Measurements from ENCODE around the gene SLC24A5.
A peak's percentile ranks its signal among the peaks of the same experiment; 100 is the strongest.

Gene SLC24A5

GRCh38 chr15:48178648-48178931, 57.8 kb downstream of the SLC24A5 start:
- H3K4me1 ChIP-seq (ENCODE audit: insufficient read depth, insufficient read length): no peaks in the 10 kb centered on the region
- no peaks in the 10 kb centered on the region for H3K27me3 ChIP-seq (ENCODE audit: insufficient read depth, insufficient read length)
- TF ChIP-seq ZNF274 (IDR thresholded peaks at IDR 0.05; ENCODE audit: low read depth, low read length) (no peak), YY1 (IDR thresholded peaks at IDR 0.05; ENCODE audit: insufficient read depth, insufficient read length) (no peak), SUZ12 (IDR thresholded peaks at IDR 0.05; ENCODE audit: extremely low read depth, insufficient read depth, insufficient read length) (no peak)
- H3K4me3 ChIP-seq (ENCODE audit: insufficient read length, low read depth): peak overlapping the region; percentile 45
- H3K9me3 ChIP-seq (ENCODE audit: insufficient read depth, low read length): no peaks in the 10 kb centered on the region
- H3K9ac ChIP-seq (ENCODE audit: insufficient read length, low read depth): peak overlapping the region; percentile 64
- H3K36me3 ChIP-seq (ENCODE audit: insufficient read depth, insufficient read length, low read length): no peaks in the 10 kb centered on the region
- DNase-seq (ENCODE audit: low read depth, low spot score): no peak

GRCh38 chr15:48182749-48183148, 62.0 kb downstream of the SLC24A5 start:
- Histone ChIP-seq H3K36me3 (ENCODE audit: insufficient read depth, insufficient read length, low read length) (no peaks in the 10 kb centered on the region), H3K4me1 (ENCODE audit: insufficient read depth, insufficient read length) (no peaks in the 10 kb centered on the region), H3K9me3 (ENCODE audit: insufficient read depth, low read length) (no peaks in the 10 kb centered on the region), H3K27me3 (ENCODE audit: insufficient read depth, insufficient read length) (no peaks in the 10 kb centered on the region), H3K4me3 (ENCODE audit: insufficient read length, low read depth) (no peak overlapping the region), H3K9ac (ENCODE audit: insufficient read length, low read depth) (no peak overlapping the region)
- no peak for DNase-seq (ENCODE audit: low read depth, low spot score)
- TF ChIP-seq YY1 (IDR thresholded peaks at IDR 0.05; ENCODE audit: insufficient read depth, insufficient read length): no peak
- TF ChIP-seq SUZ12 (IDR thresholded peaks at IDR 0.05; ENCODE audit: extremely low read depth, insufficient read depth, insufficient read length): no peak

- H3K9me3 ChIP-seq (ENCODE audit: insufficient read depth, low read length): no peaks in the 10 kb centered on the region
- no peaks in the 10 kb centered on the region for H3K27me3 ChIP-seq (ENCODE audit: insufficient read depth, insufficient read length)
- no peak for DNase-seq (ENCODE audit: low read depth, low spot score)
- H3K4me1 ChIP-seq (ENCODE audit: insufficient read depth, insufficient read length): no peaks in the 10 kb centered on the region
- TF ChIP-seq YY1 (IDR thresholded peaks at IDR 0.05; ENCODE audit: insufficient read depth, insufficient read length) (no peak), SUZ12 (IDR thresholded peaks at IDR 0.05; ENCODE audit: extremely low read depth, insufficient read depth, insufficient read length) (no peak), ZNF274 (IDR thresholded peaks at IDR 0.05; ENCODE audit: low read depth, low read length) (no peak)
- no peak overlapping the region for H3K9ac ChIP-seq (ENCODE audit: insufficient read length, low read depth)
- H3K36me3 ChIP-seq (ENCODE audit: insufficient read depth, insufficient read length, low read length): no peaks in the 10 kb centered on the region
- no peak overlapping the region for H3K4me3 ChIP-seq (ENCODE audit: insufficient read length, low read depth)
These were observed 64.7 kb downstream of the SLC24A5 start for GRCh38 chr15:48185529-48185928.

GRCh38 chr15:48186271-48186670, 65.5 kb downstream of the SLC24A5 start:
- Histone ChIP-seq H3K27me3 (ENCODE audit: insufficient read depth, insufficient read length) (no peaks in the 10 kb centered on the region), H3K4me3 (ENCODE audit: insufficient read length, low read depth) (no peak overlapping the region), H3K4me1 (ENCODE audit: insufficient read depth, insufficient read length) (no peaks in the 10 kb centered on the region), H3K9ac (ENCODE audit: insufficient read length, low read depth) (no peak overlapping the region), H3K9me3 (ENCODE audit: insufficient read depth, low read length) (no peaks in the 10 kb centered on the region), H3K36me3 (ENCODE audit: insufficient read depth, insufficient read length, low read length) (no peaks in the 10 kb centered on the region)
- TF ChIP-seq YY1 (IDR thresholded peaks at IDR 0.05; ENCODE audit: insufficient read depth, insufficient read length) (no peak), ZNF274 (IDR thresholded peaks at IDR 0.05; ENCODE audit: low read depth, low read length) (no peak), SUZ12 (IDR thresholded peaks at IDR 0.05; ENCODE audit: extremely low read depth, insufficient read depth, insufficient read length) (no peak)
- no peak for DNase-seq (ENCODE audit: low read depth, low spot score)

GRCh38 chr15:48190932-48191573, 70.3 kb downstream of the SLC24A5 start:
- no peaks in the 10 kb centered on the region for H3K36me3 ChIP-seq (ENCODE audit: insufficient read depth, insufficient read length, low read length)
- no peaks in the 10 kb centered on the region for H3K9me3 ChIP-seq (ENCODE audit: insufficient read depth, low read length)
- H3K4me1 ChIP-seq (ENCODE audit: insufficient read depth, insufficient read length): no peaks in the 10 kb centered on the region
- H3K9ac ChIP-seq (ENCODE audit: insufficient read length, low read depth): no peak overlapping the region
- H3K4me3 ChIP-seq (ENCODE audit: insufficient read length, low read depth): no peak overlapping the region
- no peak for TF ChIP-seq YY1 (IDR thresholded peaks at IDR 0.05; ENCODE audit: insufficient read depth, insufficient read length)
- DNase-seq (ENCODE audit: low read depth, low spot score): peak; percentile 64
- H3K27me3 ChIP-seq (ENCODE audit: insufficient read depth, insufficient read length): no peaks in the 10 kb centered on the region

- no peaks in the 10 kb centered on the region for H3K36me3 ChIP-seq (ENCODE audit: insufficient read depth, insufficient read length, low read length)
- H3K9me3 ChIP-seq (ENCODE audit: insufficient read depth, low read length): no peaks in the 10 kb centered on the region
- H3K9ac ChIP-seq (ENCODE audit: insufficient read length, low read depth): no peak within 1 kb of the TSS
- no peaks in the 10 kb centered on the region for H3K27me3 ChIP-seq (ENCODE audit: insufficient read depth, insufficient read length)
- no peak for TF ChIP-seq YY1 (IDR thresholded peaks at IDR 0.05; ENCODE audit: insufficient read depth, insufficient read length)
- TF ChIP-seq ZNF274 (IDR thresholded peaks at IDR 0.05; ENCODE audit: low read depth, low read length): no peak
- no peak for TF ChIP-seq SUZ12 (IDR thresholded peaks at IDR 0.05; ENCODE audit: extremely low read depth, insufficient read depth, insufficient read length)
- no peak within 1 kb of the TSS for H3K4me3 ChIP-seq (ENCODE audit: insufficient read length, low read depth)
- no peaks in the 10 kb centered on the region for H3K4me1 ChIP-seq (ENCODE audit: insufficient read depth, insufficient read length)
- DNase-seq (ENCODE audit: low read depth, low spot score): no peak
These were observed 70.9 kb downstream of the SLC24A5 start, which contains the start of gene CTXN2 for GRCh38 chr15:48191574-48192225. Gene CTXN2, plus strand, starts transcription at chr15:48191665. Its CDS starts 9,636 bp downstream, at chr15:48201301.

All from NT2/D1 (cell line).